LNCaP clone FGC (cell line): Measurements from ENCODE around the gene C10orf90.

ENCODE experiments used
- DNase-seq: peaks from one replicate; pipeline ENCODE4 v3.0.0-alpha.2; 2011; ENCODE audit warnings: low read depth
- H3K4me3 ChIP-seq: 2 replicates; pipeline ENCODE4 v1.5.1; 2011; ENCODE audit warnings: mild to moderate bottlenecking, low read depth, low read length, control low read depth
- TF ChIP-seq, protein P1 (sequence below): IDR thresholded peaks from 2 replicates; pipeline ENCODE4 v1.5.1; 2012; ENCODE audit warnings: mild to moderate bottlenecking; ENCODE audit not compliant: control insufficient read depth, insufficient read depth; ENCODE audit errors: extremely low read depth

The C10orf90 gene

DNA sequence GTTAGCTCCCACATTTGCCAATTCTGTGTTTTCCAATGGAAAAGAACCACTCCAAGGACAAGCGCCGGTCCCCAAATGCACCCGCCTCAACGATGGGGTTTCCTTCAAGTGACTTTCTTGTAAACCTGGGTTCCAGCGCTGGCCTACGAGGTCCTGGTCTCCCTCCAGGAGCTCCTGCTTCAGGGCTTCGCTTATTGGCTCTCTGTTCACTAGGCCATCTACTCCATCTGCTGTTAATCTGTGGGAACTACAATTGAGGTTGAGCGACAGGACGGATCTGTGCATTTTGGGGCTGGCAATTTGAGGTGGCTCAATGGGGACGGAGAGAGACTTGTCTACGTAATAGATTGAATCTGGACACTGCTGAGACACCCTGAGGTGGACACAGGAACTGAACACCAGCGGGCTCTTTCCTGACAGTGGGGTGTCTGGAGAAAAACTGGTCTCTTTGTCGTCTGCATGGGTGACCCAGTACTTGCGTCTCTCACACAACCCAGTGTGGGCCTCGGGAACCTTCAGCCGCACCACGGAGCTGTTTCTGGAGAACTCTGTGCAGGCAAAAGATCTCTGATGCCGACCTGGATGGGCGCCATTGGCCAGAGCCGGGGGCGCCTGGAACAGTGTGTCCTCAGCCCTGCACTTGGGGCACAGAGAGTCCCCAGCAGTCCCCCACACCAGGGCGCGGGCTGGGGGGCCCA lies 166.3 kb downstream of the C10orf90 start:
- peak; percentile 36 for DNase-seq
- no peak overlapping the region for H3K4me3 ChIP-seq

DNA sequence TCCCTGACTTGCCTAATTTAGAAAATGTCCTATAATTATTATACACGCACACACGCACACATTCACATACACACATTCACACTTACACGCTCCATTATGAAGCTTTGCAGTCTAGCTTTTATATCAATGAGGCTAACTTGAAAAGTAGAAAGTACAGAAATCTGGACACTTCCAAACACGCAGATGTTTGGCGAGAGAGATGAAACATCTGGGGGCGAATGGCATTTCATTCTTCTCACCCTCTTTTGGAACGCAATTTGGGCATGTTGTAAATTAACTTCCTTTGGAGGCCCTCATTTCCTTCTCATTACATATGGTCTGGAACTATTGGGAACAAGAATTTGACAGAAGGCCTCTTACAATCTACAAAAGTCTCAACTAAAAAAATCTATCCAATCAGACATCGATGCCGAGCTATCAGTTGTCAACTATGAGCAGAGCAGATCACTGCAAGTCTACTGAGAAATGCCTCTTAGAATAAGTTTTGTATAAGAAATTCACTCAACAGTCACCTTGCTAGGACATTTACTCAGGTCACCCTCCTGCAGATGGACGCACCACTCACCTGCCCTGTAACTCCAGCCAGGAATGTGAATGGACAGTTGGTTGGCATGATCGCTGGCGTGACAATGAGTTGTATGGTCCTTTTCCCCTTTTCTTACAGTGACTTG lies 167.0 kb downstream of the C10orf90 start:
- H3K4me3 ChIP-seq: no peak overlapping the region
- no peak for DNase-seq
- TF ChIP-seq, protein P1, sequence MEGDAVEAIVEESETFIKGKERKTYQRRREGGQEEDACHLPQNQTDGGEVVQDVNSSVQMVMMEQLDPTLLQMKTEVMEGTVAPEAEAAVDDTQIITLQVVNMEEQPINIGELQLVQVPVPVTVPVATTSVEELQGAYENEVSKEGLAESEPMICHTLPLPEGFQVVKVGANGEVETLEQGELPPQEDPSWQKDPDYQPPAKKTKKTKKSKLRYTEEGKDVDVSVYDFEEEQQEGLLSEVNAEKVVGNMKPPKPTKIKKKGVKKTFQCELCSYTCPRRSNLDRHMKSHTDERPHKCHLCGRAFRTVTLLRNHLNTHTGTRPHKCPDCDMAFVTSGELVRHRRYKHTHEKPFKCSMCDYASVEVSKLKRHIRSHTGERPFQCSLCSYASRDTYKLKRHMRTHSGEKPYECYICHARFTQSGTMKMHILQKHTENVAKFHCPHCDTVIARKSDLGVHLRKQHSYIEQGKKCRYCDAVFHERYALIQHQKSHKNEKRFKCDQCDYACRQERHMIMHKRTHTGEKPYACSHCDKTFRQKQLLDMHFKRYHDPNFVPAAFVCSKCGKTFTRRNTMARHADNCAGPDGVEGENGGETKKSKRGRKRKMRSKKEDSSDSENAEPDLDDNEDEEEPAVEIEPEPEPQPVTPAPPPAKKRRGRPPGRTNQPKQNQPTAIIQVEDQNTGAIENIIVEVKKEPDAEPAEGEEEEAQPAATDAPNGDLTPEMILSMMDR: no peak

More for the DNA sequence above, 166.3 kb downstream of the C10orf90 start:
- TF ChIP-seq, protein P1: peak; percentile 88

DNA sequence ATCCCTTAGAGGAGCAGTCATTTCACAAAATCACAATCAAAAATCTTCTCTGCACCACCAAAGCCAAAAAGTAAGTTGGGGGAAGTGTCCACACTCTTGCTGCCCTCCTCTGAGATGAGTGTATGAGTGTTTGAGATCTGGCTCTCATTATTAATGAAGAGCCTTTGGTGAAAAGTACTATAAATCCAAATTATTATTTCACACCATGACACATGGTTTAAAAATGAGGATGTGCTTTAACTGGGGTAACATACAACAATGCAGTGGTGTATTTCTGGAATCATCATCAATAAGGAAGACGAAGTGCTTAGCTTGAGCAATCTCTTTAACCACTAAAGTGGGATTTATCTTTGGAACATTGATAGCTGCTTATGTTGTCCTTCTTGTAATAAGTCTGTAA lies 168.1 kb downstream of the C10orf90 start:
- no peak for DNase-seq
- TF ChIP-seq, protein P1: no peak
- no peak overlapping the region for H3K4me3 ChIP-seq

DNA sequence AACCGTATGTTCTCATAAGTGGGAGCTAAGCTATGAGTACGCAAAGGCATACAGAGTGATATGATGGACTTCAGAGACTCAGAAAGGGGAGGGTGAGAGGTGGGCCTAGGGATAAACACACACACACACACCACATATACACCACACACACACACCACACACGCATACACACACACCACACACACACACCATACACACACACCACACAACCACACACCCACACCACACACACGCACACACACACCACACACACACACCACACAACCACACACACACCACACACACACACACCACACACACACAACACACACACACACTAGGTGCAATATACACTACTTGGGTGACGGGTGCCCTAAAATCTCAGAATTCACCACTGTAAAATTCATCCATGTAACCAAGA lies 168.7 kb downstream of the C10orf90 start:
- TF ChIP-seq, protein P1: no peak
- H3K4me3 ChIP-seq: no peak overlapping the region
- no peak for DNase-seq

DNA sequence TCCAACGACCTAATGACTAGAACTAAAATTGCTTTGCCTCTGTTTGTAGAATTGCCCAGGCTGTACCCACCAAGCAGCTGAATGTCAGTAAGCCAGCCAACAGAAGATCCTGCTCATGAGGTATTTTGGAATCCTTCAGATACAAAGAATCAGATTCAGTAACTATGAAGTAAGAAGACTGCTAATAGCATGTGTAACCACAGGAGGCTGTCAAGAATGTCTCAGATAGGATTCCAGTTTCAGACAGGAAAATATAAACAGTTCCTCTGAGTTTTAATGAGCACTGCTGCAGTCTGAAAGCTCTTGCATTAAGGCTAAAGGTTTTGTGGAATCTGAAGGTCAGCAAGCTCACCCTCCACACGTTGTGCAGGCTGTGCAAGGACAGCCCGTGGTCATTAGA lies 169.6 kb downstream of the C10orf90 start:
- H3K4me3 ChIP-seq: no peak overlapping the region
- DNase-seq: no peak
- TF ChIP-seq, protein P1: no peak

DNA sequence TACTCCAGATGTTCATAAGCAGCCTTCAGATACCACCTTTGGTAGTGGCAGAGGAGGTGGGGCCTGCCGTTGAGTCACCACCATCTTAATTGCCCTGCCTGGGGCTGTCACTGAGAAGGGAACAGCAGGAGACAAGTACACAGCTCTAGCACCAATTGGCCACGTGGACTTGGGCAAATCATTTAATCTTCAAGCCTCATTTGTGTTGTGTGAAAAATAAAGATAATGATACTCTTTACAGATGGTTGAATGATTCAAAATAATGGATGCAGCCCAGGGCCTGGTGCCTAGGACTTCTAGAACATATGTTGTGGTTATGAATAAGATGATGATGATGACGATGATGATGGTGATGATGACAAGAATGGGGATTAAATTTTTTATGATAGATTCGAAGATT lies 170.3 kb downstream of the C10orf90 start:
- DNase-seq: no peak

More for the DNA sequence above, 170.3 kb downstream of the C10orf90 start:
- TF ChIP-seq, protein P1: no peak
- H3K4me3 ChIP-seq: no peak overlapping the region
